Choroid plexus epithelial cell (primary cell): ENCODE results near the gene OPN1SW.

Experiments used
- DNase-seq: peaks from one replicate; pipeline ENCODE4 v3.0.0-alpha.2; 2010; ENCODE audit warnings: low read depth
- H3K4me3 ChIP-seq: 2 replicates; pipeline ENCODE4 v1.5.1; 2011; ENCODE audit warnings: low read depth, mild to moderate bottlenecking, control low read depth, low read length, moderate library complexity
- CTCF ChIP-seq: conservative IDR thresholded peaks from 2 replicates; pipeline ENCODE4 v1.5.1; 2011; ENCODE audit warnings: low read depth, mild to moderate bottlenecking, control low read depth, inconsistent platforms, low read length, moderate library complexity

Gene OPN1SW, protein sequence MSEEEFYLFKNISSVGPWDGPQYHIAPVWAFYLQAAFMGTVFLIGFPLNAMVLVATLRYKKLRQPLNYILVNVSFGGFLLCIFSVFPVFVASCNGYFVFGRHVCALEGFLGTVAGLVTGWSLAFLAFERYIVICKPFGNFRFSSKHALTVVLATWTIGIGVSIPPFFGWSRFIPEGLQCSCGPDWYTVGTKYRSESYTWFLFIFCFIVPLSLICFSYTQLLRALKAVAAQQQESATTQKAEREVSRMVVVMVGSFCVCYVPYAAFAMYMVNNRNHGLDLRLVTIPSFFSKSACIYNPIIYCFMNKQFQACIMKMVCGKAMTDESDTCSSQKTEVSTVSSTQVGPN

DNA sequence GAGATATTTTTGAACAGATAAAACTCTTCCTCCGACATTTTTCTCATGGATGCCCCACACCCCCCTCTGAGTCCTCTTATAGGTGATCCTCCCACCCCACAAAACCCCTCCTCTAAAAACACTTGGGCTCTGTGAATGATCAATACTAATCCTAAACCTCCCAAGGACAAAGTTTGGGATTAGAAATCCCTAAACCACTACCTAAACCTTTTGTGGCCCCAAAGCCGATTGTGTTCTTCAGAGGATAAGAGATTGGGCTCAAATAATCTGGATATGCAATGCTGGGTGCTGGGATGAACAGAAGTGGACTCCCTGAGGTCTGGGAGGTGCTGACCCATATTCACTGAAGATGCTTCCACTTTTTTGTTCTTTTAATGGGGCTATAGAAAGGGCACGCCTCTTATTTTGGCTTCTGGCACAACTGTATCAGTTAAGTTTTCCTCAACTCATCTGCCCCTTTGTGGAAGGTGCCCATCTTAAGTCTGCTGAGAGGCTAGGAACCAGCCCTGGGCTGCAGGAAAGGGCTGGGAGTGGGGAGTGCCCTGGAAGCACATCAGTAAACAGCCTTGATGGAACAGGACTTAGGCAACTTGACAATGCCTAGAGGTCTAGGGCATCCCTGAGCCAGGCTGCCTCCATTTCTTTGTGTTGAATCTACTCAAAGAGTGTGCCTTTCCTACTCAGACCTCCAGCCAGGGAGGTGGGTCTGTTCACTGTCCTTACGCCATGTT is at the start of gene OPN1SW:
Gene OPN1SW (minus strand): TSS at position 51 of the 731 bp plus-strand sequence. CDS start 13 bp downstream, at position 38.
- no peak for DNase-seq
- H3K4me3 ChIP-seq = no peak within 1 kb of the TSS
- no peak for TF ChIP-seq CTCF

- no peak overlapping the region for H3K4me3 ChIP-seq
- no peak for TF ChIP-seq CTCF
- DNase-seq = no peak
Observed at GRCh38 chr7:128821724-128822123, 46.1 kb upstream of the OPN1SW start.

GRCh38 chr7:128818694-128819093 is 43.1 kb upstream of the OPN1SW start:
- no peak overlapping the region for H3K4me3 ChIP-seq
- DNase-seq = no peak
- TF ChIP-seq CTCF = no peak

DNA sequence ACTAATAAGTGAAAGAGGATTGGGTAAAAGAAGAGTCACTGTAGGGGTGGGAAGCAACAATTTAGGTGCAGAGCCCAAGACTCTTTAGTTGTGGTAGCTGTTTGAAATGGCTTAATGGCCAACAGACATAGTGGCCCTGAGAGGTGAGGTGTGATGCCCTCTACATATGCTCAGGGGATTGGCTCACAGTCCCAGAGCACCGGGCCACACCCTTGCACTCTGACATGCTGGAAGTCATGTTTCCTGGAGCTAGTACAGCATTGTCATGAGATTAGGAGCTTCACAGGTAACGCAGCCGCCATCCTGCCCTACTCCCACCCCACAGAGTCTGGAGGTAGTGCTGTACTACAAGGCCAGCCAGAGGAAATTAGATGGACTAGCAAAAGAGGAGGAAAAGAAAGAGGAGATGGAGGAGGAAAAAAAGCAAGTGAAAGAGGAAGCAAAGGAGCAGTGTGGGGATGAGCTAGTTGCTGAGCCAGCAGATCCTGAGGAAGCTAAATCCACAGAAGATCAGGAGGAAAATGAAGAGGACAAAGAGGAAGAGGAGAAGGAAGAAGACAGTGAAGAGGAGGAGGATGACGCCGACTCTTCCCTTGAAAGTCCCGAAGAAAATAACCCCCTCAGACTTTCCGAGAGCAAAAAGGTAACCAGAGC is 39.8 kb upstream of the OPN1SW start:
- no peak for TF ChIP-seq CTCF
- DNase-seq = no peak
- H3K4me3 ChIP-seq = no peak overlapping the region

DNA sequence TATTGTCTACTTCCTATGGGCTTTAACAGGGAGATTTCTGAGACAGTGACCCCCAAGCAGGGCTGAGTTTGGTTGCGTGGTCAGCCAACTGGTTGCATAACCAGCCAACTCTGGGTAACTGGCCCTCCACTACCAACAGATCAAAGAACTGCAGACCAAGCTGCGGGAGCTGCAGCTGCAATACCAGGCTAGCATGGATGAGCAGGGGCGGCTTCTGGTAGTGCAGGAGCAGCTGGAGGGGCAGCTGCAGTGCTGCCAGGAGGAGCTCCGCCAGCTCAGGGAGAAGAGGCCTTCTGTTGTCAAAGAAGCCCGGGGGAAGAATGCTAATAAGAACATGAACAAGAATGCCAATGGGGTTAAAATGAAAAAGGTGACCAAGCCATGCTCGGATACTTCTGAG is 38.9 kb upstream of the OPN1SW start:
- TF ChIP-seq CTCF = no peak
- H3K4me3 ChIP-seq = no peak overlapping the region
- DNase-seq = no peak

DNA sequence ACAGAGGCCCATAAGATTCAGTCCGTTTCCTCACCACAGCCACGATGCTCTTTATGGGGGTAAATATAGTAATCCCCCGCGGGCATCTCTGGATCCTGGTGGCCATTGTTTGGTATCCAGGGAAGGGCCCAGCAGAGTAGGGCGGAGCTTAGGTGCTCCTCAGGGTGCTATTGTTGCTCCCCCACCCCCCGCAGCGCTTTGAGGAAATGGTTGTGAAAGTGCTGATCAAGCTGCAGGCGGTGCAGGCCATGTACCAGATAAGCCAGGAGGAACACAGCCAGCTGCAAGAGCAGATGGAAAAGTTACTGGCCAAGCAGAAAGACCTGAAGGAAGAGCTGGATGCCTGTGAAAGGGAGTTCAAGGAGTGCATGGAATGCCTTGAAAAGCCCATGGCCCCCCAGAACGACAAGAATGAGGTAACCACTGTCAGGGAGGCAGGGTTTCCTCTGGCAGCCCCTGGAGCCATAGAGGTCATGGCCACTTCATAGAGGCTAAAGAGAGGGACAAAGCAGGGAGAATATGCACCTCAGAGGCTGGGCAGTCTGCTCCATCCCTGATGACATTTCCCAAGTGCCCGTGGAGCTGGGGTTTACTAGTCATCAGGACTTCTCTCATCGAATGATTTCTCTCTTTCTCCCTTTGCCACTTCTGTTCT is 37.0 kb upstream of the OPN1SW start:
- peak; percentile 66 for DNase-seq
- no peak overlapping the region for H3K4me3 ChIP-seq
- TF ChIP-seq CTCF = no peak
